T-helper 2 cell treated with Interferon-gamma antibody and Interleukin-4, amounts not matched to agents 5 μg/mL and 100 μg/mL, for 36 hours (primary cell): Measurements from ENCODE around the gene ARL6IP5.

Experiments
- DNase-seq: peaks from one replicate; pipeline ENCODE4 v3.0.0; 2021; ENCODE audit warnings: low spot score
- H3K27ac Mint-ChIP-seq: one replicate; pipeline ENCODE4 v1.8.0; 2021; ENCODE audit warnings: mild to moderate bottlenecking, mixed read lengths
- H3K27me3 Mint-ChIP-seq: one replicate; pipeline ENCODE4 v1.8.0; 2021; ENCODE audit warnings: low read depth, mixed read lengths
- H3K36me3 Mint-ChIP-seq: one replicate; pipeline ENCODE4 v1.8.0; 2021; ENCODE audit warnings: low read depth, mixed read lengths
- H3K4me1 Mint-ChIP-seq: one replicate; pipeline ENCODE4 v1.8.0; 2021; ENCODE audit warnings: low read depth, mixed read lengths
- H3K4me3 Mint-ChIP-seq: one replicate; pipeline ENCODE4 v1.8.0; 2022; ENCODE audit warnings: mild to moderate bottlenecking, moderate library complexity, mixed read lengths
- H3K9me3 Mint-ChIP-seq: one replicate; pipeline ENCODE4 v1.8.0; 2021; ENCODE audit warnings: mixed read lengths

The ARL6IP5 gene

GRCh38 chr3:69116162-69116561 lies 31.4 kb downstream of the ARL6IP5 start:
- Mint-ChIP-seq H3K27ac (no peak overlapping the region), H3K27me3 (no peaks in the 10 kb centered on the region), H3K9me3 (no peaks in the 10 kb centered on the region), H3K4me3 (no peak overlapping the region), H3K36me3 (no peaks in the 10 kb centered on the region), H3K4me1 (no peaks in the 10 kb centered on the region)
- no peak for DNase-seq

- Mint-ChIP-seq H3K9me3 (no peaks in the 10 kb centered on the region), H3K4me3 (no peak overlapping the region), H3K27ac (no peak overlapping the region), H3K27me3 (no peaks in the 10 kb centered on the region), H3K36me3 (no peaks in the 10 kb centered on the region), H3K4me1 (no peaks in the 10 kb centered on the region)
- DNase-seq: no peak
Measured at GRCh38 chr3:69116897-69117296, 32.2 kb downstream of the ARL6IP5 start.

- Mint-ChIP-seq H3K36me3 (no peaks in the 10 kb centered on the region), H3K4me1 (no peaks in the 10 kb centered on the region), H3K4me3 (no peak overlapping the region), H3K27ac (no peak overlapping the region), H3K9me3 (no peaks in the 10 kb centered on the region), H3K27me3 (no peaks in the 10 kb centered on the region)
- no peak for DNase-seq
Measured at GRCh38 chr3:69118555-69118954, 33.8 kb downstream of the ARL6IP5 start.

- Mint-ChIP-seq H3K4me3 (no peak overlapping the region), H3K9me3 (no peaks in the 10 kb centered on the region), H3K4me1 (no peaks in the 10 kb centered on the region), H3K27me3 (peaks cover 3% of the 10 kb centered on the region), H3K36me3 (no peaks in the 10 kb centered on the region), H3K27ac (no peak overlapping the region)
- no peak for DNase-seq
Measured at GRCh38 chr3:69119138-69119537, 34.4 kb downstream of the ARL6IP5 start.

- H3K4me1 Mint-ChIP-seq: no peaks in the 10 kb centered on the region
- no peaks in the 10 kb centered on the region for H3K36me3 Mint-ChIP-seq
- H3K27me3 Mint-ChIP-seq: peaks cover 3% of the 10 kb centered on the region
- H3K27ac Mint-ChIP-seq: no peak overlapping the region
- no peaks in the 10 kb centered on the region for H3K9me3 Mint-ChIP-seq
- no peak for DNase-seq
- H3K4me3 Mint-ChIP-seq: no peak overlapping the region
Measured at GRCh38 chr3:69119681-69120080, 34.9 kb downstream of the ARL6IP5 start.

- Mint-ChIP-seq H3K36me3 (no peaks in the 10 kb centered on the region), H3K9me3 (no peaks in the 10 kb centered on the region), H3K4me1 (no peaks in the 10 kb centered on the region), H3K27me3 (peaks cover 3% of the 10 kb centered on the region), H3K27ac (no peak overlapping the region), H3K4me3 (no peak overlapping the region)
- peak; percentile 69 for DNase-seq
Measured at GRCh38 chr3:69120879-69121464, 36.2 kb downstream of the ARL6IP5 start.

GRCh38 chr3:69121513-69121912 lies 36.8 kb downstream of the ARL6IP5 start:
- no peak for DNase-seq
- Mint-ChIP-seq H3K9me3 (no peaks in the 10 kb centered on the region), H3K27ac (no peak overlapping the region), H3K4me1 (no peaks in the 10 kb centered on the region), H3K36me3 (no peaks in the 10 kb centered on the region), H3K4me3 (no peak overlapping the region), H3K27me3 (peaks cover 7% of the 10 kb centered on the region)

- H3K4me1 Mint-ChIP-seq: no peaks in the 10 kb centered on the region
- no peak for DNase-seq
- H3K27me3 Mint-ChIP-seq: peaks cover 10% of the 10 kb centered on the region
- no peaks in the 10 kb centered on the region for H3K36me3 Mint-ChIP-seq
- no peak overlapping the region for H3K27ac Mint-ChIP-seq
- no peak overlapping the region for H3K4me3 Mint-ChIP-seq
- H3K9me3 Mint-ChIP-seq: no peaks in the 10 kb centered on the region
Measured at GRCh38 chr3:69121950-69122349, 37.2 kb downstream of the ARL6IP5 start.

GRCh38 chr3:69122403-69122802 lies 37.7 kb downstream of the ARL6IP5 start, which contains the start of gene LMOD3:
Gene LMOD3 (minus strand): TSS chr3:69122595. CDS start chr3:69122386, 209 bp downstream.
- DNase-seq: no peak
- Mint-ChIP-seq H3K36me3 (no peaks in the 10 kb centered on the region), H3K4me1 (no peaks in the 10 kb centered on the region), H3K9me3 (no peaks in the 10 kb centered on the region), H3K27me3 (peaks cover 12% of the 10 kb centered on the region), H3K27ac (no peak within 1 kb of the TSS), H3K4me3 (no peak within 1 kb of the TSS)

- H3K27me3 Mint-ChIP-seq: peaks cover 19% of the 10 kb centered on the region
- no peak overlapping the region for H3K27ac Mint-ChIP-seq
- H3K36me3 Mint-ChIP-seq: no peaks in the 10 kb centered on the region
- no peaks in the 10 kb centered on the region for H3K9me3 Mint-ChIP-seq
- no peak overlapping the region for H3K4me3 Mint-ChIP-seq
- H3K4me1 Mint-ChIP-seq: no peaks in the 10 kb centered on the region
- DNase-seq: no peak
Measured at GRCh38 chr3:69126216-69126615, 41.5 kb downstream of the ARL6IP5 start.

GRCh38 chr3:69126999-69127398 lies 42.3 kb downstream of the ARL6IP5 start:
- DNase-seq: no peak
- Mint-ChIP-seq H3K27ac (no peak overlapping the region), H3K36me3 (no peaks in the 10 kb centered on the region), H3K27me3 (peaks cover 19% of the 10 kb centered on the region), H3K4me3 (no peak overlapping the region), H3K4me1 (no peaks in the 10 kb centered on the region), H3K9me3 (no peaks in the 10 kb centered on the region)

- no peak for DNase-seq
- no peak overlapping the region for H3K27ac Mint-ChIP-seq
- H3K4me3 Mint-ChIP-seq: no peak overlapping the region
Measured at GRCh38 chr3:69128509-69128908, 43.8 kb downstream of the ARL6IP5 start.

GRCh38 chr3:69129531-69129930 lies 44.8 kb downstream of the ARL6IP5 start:
- Mint-ChIP-seq H3K4me3 (no peak overlapping the region), H3K36me3 (no peaks in the 10 kb centered on the region), H3K4me1 (no peaks in the 10 kb centered on the region), H3K27me3 (peaks cover 16% of the 10 kb centered on the region), H3K9me3 (no peaks in the 10 kb centered on the region), H3K27ac (no peak overlapping the region)
- DNase-seq: no peak

More at GRCh38 chr3:69128509-69128908, 43.8 kb downstream of the ARL6IP5 start:
- Mint-ChIP-seq H3K36me3 (no peaks in the 10 kb centered on the region), H3K9me3 (no peaks in the 10 kb centered on the region), H3K4me1 (no peaks in the 10 kb centered on the region), H3K27me3 (peaks cover 19% of the 10 kb centered on the region)

GRCh38 chr3:69130689-69131088 lies 46.0 kb downstream of the ARL6IP5 start:
- Mint-ChIP-seq H3K27me3 (peaks cover 17% of the 10 kb centered on the region), H3K4me1 (no peaks in the 10 kb centered on the region), H3K9me3 (no peaks in the 10 kb centered on the region)

GRCh38 chr3:69137005-69137404 lies 52.3 kb downstream of the ARL6IP5 start:
- Mint-ChIP-seq H3K36me3 (no peaks in the 10 kb centered on the region), H3K27ac (no peak overlapping the region), H3K4me3 (no peak overlapping the region), H3K4me1 (no peaks in the 10 kb centered on the region), H3K9me3 (no peaks in the 10 kb centered on the region), H3K27me3 (peaks cover 33% of the 10 kb centered on the region)
- no peak for DNase-seq

More at GRCh38 chr3:69130689-69131088, 46.0 kb downstream of the ARL6IP5 start:
- no peaks in the 10 kb centered on the region for H3K36me3 Mint-ChIP-seq
- no peak for DNase-seq
- no peak overlapping the region for H3K27ac Mint-ChIP-seq
- H3K4me3 Mint-ChIP-seq: no peak overlapping the region
